ENCODE results near the gene RHBDL1.

- TF ChIP-seq CTCF (IDR thresholded peaks at IDR 0.05) (no peak), POLR2A (IDR thresholded peaks at IDR 0.05) (no peak)
These were observed 32.5 kb upstream of the RHBDL1 start for GRCh38 chr16:643050-643368.

Measured in uterus (tissue), 2 donors.